HG02759 (cell line): Measurements from ENCODE around the gene C16orf82.
"Not testable (repeated sequence)": the region's sequence is repeated elsewhere in the genome, so short reads cannot be mapped to it uniquely, and the experiment has no call there.

ENCODE experiments used
- ATAC-seq: cut with Tn5 transposase; IDR thresholded peaks from one replicate; pipeline ENCODE4 v1.9.1; 2021; ENCODE audit warnings: mild to moderate bottlenecking, moderate library complexity; ENCODE audit not compliant: unreplicated experiment

The C16orf82 gene

DNA sequence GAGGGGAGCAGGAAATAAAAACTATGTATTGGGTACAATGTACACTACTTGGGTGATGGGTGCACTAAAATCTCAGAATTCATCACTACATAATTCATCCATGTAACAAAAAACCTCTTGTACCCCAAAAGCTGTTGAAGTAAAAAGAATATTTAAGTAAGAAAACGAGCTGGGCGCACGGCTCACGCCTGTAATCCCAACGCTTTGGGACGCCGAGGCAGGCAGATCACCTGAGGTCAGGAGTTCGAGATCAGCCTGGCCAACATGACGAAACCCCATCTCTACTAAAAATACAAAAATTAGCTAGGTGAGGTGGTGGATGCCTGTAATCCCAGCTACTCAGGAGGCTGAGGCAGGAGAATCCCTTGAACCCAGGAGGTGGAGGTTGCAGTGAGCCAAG is 19.3 kb downstream of the C16orf82 start:
- ATAC-seq, result not testable (repeated sequence)

DNA sequence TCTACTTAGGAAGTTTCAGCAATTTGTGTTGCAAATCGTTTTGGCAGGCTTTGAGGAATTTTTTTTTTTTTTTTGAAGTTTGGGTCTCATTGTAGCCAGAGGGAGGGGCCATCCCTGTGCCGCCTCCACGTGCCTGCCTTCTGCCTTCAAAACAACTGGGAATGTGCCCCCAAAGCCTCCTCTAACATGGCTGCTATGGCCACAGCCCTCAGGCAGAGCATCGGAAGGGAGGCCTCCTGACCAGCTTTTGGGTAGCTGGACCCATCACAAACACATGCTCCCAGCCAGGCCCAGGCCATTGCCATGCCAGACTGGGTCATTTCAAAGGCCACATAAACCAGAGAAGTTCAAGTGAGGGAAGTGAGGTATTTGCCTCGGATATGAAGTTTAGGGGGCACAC is 21.5 kb downstream of the C16orf82 start:
- ATAC-seq, result no peak

DNA sequence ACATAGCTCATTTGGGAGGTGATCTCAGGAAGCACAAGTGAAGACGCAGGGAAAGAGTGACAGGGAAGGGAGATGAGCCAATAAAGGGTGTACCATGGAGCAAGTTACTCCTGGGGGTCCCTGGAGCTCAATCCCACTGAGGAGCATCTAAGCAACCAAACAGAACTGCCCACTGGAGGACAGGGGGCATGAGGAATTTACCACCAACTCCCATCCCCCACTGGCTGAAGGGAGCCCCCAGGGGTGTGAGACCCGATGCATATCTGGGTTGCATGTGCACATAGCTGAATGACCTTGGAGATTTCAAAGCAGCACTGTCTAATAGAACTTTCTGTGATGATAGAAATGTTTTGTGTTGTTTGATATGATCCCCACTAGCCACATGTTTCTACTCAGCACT is 29.6 kb downstream of the C16orf82 start:
- ATAC-seq, result no peak

DNA sequence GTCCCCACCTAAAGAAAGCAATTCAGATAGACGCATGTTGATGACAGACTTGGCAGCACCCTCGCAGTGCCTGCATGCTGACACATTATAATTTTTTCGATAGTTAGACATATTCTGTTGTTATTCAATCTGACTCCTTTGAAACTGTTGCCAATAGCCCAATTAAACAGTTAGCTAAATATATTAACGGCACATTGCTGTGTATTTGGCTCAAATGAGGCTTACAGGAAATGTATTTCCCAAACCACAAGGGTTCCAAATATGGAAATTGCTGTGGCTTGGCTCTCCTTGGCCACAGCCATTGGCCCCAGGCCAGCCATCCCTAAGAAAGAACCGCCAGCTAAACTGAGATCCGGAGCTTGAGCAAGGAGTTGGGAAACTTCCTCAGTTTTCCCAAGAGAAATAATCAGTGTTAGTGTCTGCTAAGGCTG is 31.1 kb downstream of the C16orf82 start:
- ATAC-seq, result no peak

DNA sequence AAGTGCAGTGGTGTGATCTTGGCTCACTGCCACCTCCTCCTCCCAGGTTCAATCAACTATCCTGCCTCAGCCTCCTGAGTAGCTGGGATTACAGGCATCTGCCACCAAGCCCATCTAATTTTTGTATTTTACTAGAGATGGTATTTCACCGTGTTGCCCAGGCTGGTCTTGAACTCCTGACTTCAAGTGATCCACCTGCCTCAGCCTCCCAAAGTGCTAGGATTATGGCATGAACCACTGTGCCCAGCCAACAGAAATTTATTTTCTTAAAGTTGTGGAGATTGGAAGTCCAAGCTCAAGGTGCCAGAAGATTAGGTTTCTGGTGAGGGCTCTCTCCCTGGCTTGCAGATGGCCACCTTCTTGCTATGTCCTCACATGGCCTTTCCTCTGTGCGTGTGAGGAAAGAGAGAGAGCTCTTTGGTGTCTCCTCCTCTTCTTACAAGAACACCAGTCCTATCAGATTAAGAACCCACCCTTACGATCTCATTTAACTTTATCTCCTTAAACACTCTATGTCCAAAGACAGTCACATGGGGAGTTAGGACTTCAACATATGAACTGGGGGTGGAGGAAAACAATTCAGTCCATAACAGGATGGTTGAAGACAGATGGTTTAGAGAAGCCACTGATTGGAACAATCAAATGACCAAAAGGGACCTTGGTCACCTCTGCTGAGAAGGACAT is 31.8 kb downstream of the C16orf82 start:
- no peak for ATAC-seq

DNA sequence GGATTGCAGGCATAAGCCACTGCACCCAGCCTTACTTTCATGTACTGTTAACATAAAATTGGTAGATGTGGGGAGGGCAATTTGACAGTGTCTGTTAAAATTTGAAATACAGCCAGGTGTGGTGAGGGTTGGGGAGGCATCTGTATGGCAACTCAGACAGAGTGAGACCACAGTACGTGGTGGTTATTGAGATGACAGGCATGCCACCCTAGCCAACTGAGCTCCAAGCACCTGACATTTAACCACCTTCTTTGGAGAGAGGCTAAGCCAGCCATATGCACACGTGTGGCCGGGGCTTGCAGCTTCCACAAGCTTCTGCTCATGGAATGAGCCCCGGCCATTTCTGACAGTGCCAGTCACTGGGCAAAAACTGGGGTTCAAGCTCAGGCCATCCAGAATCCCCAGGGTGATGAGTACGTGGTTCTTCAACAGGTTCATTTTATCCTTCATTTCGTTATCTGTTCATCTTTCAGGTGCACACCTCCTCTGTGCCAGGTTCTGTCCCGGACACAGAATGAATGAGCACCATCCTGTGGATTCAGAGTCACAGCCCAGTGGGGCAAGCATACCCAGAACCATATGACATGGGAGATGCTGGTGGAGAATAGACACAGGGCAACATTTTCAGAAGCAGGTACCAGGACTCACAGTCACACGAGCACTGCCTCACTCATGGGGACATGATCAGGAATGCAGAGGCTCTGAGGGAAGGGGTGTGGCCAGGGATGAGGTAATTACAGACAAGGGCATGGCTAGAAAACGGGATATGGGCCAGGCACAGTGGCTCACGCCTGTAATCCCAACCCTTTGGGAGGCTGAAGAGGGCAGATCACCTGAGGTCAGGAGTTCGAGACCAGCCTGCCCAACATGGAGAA is 36.2 kb downstream of the C16orf82 start:
- ATAC-seq, result no peak

DNA sequence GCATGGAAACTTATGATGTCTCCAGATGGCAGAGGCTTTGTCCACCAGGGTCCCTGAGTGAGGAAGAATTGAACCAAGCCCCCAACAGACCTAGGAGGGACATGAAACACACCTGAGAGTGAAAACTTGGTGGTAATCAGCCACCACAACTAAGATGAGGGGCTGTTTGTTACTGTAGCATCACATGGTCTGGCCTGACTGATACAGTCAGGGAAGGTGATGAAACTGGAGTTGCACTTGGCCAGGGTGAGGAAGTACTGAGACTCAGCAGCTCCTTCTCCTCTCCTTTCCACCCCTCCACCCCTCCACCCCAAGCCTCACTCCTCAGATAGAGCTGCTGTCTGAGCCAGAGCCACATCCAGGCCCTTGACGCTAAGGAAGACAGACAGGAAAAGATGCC is 37.2 kb downstream of the C16orf82 start:
- ATAC-seq, result no peak

DNA sequence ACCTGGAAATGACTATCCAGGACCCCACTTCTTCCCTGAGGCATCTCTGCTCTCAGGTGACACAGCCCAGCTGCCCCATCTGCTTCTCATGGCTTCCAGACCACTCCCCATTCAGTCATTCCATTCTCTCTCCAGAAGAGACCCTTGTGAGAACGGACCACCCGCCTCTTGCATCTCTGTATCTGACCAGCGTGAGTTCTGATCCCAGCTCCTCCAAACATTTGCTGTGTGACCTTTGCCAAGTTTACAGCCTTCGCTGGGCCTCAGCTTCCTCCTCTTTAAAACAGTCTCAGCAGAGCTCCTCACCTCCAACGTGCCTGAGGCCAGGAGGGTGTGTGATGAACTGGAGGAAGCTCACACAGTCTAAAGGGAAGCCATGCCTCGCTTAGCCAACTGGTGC is 39.6 kb downstream of the C16orf82 start:
- no peak for ATAC-seq

DNA sequence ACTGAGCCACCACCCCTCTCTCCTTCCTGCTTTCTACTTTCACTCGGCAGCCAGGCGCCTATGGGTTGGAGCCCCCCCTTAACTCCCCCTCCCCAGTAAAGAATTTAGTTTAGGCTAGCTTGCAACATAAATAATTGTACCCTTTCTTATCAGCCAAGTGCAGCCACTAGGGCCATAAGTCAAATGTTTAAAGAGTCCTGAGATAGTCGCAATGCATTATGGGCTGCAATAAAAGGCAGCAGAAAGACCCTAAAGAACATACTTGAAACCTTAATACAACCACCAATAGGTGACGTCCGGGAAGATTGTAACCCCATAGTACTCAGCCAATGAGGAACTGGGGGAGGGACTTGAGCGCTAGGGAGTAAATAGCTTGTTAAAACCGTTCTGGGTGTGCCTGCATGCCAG is 40.5 kb downstream of the C16orf82 start:
- no peak for ATAC-seq

DNA sequence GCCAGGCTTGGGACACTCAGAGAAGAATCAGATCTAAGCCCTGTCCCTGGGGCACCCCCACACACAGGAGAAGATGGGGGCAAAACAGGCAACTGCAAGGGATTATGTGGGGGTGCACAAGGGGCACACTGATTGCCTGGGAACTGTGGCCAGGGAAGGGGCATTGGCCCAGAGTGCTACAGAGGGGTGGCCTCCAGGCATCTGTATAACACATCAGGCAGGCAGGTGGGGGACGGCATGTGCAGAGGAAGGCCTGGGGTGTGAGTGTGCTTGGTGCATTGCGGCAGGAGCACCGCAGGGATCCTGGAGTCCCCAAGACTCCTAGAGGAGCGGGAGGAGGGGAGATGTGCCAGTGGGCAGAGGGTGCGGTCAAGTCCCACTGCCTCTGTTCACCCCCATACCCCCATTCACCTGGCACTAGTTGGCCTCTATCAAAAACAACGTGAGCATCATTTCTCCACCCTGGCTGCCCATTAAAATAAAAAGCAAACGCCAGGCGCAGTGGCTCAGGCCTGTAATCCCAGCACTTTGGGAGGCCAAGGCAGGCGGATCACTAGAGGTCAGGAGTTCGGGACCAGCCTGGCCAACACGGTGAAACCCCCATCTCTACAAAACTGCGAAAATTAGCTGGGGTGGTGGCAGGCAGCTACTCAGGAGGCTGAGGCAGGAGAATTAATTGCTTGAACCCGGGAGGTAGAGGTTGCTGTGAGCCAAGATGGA is 41.5 kb downstream of the C16orf82 start:
- ATAC-seq, result no peak

DNA sequence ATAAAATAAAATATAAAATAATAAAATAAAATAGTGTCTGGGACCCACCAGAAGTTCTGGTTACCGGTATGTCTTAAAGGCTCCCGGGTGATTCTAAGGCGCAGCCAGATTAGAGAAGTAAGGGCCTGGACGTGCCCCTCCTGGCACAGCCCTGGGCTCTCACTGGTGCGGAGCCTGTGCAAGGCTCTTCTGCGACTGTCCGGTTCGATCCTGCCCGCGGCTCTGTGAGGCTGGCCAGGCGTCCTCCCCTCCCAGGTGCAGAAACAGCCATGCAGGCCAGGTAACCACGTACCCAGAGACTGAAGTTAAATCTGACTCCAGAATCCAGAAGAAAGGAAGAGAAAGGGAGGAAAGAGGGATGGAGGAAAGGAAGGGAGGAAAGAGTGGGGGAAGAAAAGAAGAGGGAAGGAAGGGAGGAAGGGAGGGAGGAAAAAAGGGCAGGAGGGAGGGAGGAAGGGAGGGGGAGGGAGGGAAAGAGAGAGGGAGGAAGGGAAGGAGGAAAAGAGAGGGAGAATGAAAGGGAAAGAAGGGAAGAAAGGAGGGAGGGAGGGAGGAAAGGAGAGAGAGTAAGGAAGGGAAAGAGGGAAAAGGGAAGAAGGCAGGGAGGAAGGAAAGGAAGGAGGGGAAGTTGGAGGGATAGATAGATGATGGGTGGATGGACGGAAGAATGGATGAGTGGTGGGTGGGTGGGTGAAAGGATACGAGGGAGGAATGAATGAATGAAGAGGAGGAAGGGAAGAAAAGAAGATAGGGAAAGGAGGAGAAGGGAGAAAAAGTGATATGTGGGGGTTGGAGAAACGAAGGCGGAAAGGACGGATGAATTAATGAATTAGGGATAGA is 42.3 kb downstream of the C16orf82 start:
- ATAC-seq, result no peak

DNA sequence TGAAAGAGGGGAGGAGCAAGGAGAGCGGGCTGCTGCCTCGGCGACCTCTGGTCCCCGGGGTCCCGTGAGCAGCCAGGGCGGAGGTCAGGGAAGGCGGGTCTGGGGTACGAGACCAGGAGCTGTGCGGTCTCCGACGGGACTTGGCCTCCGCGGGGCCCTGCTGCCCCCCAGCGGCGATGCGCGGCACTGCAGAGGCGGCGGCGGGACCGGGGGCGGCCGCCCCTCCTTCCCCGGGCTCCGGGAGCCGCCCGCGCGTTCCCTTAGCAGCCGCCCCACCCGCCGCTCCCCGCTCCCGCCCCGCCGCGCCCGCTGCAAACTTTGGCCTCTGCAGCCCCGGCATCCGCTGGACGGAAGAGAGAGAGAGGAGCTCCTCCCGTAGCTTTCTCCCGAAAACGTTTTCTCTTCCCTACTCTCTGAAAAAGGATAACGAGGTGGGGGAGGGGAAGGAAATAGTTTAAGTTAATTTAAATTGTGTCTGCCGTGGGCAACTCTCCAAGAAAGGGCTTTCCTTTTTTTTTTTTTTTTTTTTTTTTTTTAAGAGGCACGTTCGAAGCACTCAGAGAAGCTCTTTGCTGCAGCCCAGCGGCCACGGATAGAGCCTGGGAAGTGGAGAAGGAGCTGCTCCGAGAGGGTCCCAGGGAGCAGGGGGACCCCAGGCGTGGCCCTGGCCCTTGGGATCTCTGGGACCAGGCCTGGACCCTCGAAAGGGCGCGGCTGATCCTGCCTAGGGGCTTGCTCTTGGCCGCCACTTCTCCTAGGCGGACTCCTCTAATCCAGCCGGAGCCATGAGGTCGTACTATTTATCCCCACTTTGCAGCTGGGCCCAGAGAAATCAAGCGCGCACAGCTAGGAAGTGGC is 43.2 kb downstream of the C16orf82 start:
- ATAC-seq, result peak; percentile 57

DNA sequence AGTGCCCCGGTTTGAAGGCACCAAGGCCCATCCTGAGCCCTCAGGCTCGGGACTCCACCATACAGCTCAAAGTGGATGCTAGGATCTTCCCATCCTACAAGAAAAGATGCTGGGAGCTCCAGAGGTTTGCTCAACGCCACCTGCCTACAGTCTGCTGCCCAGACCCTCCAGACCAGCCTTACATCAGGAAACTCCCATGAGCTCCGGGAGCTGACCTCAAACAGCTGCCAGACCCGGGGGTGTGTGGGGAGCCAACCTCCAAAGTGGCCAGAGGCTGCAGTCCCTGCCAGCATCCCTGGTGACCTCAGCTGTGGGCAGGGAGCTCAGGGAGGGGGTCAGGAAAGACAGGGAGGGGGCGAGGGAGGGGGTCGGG is 43.8 kb downstream of the C16orf82 start:
- no peak for ATAC-seq

DNA sequence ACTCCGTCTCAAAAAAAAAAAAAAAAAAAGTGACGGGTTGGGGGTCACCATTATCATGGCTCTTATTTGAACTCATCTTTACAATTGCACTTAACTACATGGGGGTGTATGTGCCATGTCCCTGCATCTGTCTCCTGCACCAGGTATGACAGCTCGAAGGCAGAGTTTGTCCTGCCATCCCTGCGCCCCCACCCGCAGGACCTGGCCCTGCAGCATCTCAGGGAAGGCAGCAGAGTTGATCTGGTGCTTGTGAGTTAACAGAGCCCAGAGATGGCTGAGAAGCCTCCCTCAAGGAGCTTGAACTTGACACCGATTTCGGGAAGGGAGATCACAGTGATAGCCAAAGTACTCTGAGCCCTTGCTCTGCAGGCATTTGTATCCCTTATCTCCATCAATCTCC is 44.8 kb downstream of the C16orf82 start:
- no peak for ATAC-seq

DNA sequence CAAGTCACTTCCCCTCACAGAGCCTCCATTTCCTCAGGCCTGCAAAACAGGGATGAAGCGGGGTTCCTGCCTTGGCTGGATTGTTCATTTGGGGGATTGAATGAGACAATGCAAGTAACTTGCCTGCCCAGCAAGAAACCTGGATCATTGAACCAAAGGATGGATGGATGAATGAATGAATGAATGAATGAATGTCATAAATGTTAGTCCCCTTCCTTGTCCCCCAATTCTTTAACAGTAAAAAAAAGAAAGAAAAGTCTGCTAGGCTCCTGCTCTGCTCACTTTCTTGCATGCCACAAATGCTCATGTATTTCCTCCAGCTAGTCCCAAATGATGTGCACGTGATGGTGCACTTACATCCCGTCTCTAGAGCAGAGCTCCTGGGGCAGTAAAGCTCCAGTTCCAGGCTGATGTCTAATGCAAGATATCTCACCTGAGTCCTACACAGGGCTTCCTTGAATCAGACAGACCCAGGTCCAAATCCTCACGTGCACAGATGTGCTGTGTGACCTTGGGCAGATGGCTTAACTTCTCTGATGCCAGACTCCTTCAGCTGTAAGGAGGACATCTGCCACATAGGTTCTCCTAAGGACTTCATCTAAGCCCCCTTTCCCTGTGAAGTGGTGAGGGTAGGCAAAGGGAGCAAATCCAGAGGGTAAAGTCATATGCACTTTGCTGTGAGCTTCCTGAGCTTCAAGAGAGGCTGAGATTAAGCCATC is 45.5 kb downstream of the C16orf82 start:
- no peak for ATAC-seq

DNA sequence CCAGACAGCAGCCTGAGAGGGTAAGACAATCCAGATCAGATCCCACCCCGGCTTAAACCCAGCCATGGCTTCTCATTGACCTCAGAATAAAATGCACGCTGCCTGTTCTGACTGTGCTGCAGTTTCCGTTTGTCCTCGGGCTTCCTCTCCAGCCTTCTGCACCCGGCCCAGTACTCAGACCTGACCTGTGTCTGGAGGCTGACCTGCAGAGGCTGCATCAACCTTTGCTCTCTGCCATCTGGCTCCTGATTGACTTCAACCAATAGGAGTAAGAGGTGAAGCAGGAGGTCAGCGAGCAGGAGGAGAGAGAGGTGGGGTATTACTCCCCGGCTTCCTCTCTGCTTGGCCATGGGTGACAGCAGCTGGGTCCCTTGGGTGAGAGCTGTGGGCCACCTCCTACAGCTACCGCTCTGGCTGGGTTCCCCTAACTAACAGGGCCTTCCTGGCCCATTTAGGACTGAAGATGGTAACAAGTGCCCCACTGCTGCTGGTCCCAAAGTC is 46.7 kb downstream of the C16orf82 start:
- ATAC-seq, result peak; percentile 83

DNA sequence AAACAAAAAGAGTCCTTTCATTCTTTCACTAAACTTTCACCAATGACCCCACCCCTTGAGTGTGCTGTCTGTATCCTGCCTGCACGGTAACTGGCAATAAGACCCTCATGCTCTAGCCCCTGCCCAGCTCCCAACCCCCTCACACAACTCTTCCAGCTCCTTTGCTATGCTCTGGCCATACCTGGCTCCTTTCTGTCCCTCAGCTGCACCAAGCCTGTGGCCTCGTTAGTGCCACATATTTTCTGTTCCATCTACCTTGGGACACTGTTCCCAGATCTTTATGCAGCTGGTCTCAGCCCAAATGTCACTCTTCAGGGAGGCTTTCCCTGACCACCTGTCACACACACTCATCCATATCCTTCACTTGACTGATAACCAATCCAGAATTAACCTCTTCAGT is 47.3 kb downstream of the C16orf82 start:
- no peak for ATAC-seq

DNA sequence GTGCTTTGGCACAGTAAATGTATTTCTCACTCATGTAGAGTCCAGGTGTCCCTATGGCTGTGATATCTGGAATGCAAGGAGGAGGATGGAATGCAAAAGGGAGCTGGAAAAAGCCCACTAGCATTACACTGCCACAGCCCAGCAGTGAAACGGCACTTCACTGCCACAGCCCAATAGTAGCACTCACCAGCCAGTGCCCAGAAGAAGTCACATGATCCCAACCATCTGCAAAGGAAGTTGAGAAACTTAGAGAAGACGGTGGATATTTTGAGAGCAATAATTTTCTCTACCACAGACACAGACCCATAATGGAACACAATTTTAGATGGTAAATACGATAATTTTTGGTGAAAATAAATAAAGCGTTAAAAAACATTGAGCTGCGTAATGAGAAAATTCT is 51.8 kb downstream of the C16orf82 start:
- no peak for ATAC-seq
